Panc1 (cell line): ENCODE results near the gene PAQR9. TPM values are rescaled to one million over a fixed set of nuclear protein-coding genes. Genes with fewer than 3 reads are reported as not detected.

Experiments
- ATAC-seq: fragments of 200-7000 bp; cut with Tn5 transposase; 2 replicates; pipeline ENCODE4 v1.9.1; 2020; ENCODE audit warnings: mild to moderate bottlenecking, moderate library complexity
- BruUV-seq: library from RNA; stranded (reverse); fragments of 400-500 nt; replicated peaks from 2 replicates; lab custom pipeline; 2021; lab: Mats Ljungman, UMichigan
- CTCF ChIA-PET: fragments of 300-600 bp; sonication (Branson Sonifier 250); formaldehyde crosslinking; loops from one replicate; lab custom pipeline; 2022; ENCODE audit warnings: antibody characterized with exemption; lab: Charles Lee
- POLR2A ChIA-PET: fragments of 300-600 bp; sonication (Branson Sonifier 250); formaldehyde crosslinking; loops from one replicate; lab custom pipeline; 2022; ENCODE audit warnings: antibody characterized with exemption; lab: Charles Lee
- DNase-seq: peaks from one replicate; pipeline ENCODE4 v3.0.0-alpha.2; 2010; ENCODE audit warnings: low read depth, low spot score
- H3K27ac ChIP-seq: 2 replicates; pipeline ENCODE4 v1.5.1; 2011; ENCODE audit warnings: mild to moderate bottlenecking, low read length, inconsistent platforms
- H3K27me3 ChIP-seq: fragments of 200-500 bp; sonication (Bioruptor generic); 2 replicates; pipeline ENCODE4 v1.6.0; 2014; ENCODE audit warnings: low read length, inconsistent platforms; ENCODE audit not compliant: control insufficient read depth, insufficient read depth
- H3K36me3 ChIP-seq: fragments of 200-500 bp; sonication (Bioruptor generic); 2 replicates; pipeline ENCODE4 v1.5.1; 2014; ENCODE audit warnings: inconsistent platforms, mild to moderate bottlenecking, low read length, moderate library complexity; ENCODE audit not compliant: control insufficient read depth, insufficient read depth
- H3K4me1 ChIP-seq: 2 replicates; pipeline ENCODE4 v1.5.1; 2011; ENCODE audit warnings: inconsistent platforms, mild to moderate bottlenecking, low read length, moderate library complexity; ENCODE audit not compliant: control insufficient read depth, insufficient read depth
- H3K4me3 ChIP-seq, 2 experiments: 2 replicates each; pipeline ENCODE4 v1.5.1; 2011 to 2012; ENCODE audit warnings: low read depth in 2 of 2, low read length in 2 of 2, mild to moderate bottlenecking in 2 of 2, inconsistent platforms in 1 of 2, moderate library complexity in 1 of 2
- H3K9me3 ChIP-seq: fragments of 200-500 bp; sonication (Bioruptor generic); 2 replicates; pipeline ENCODE4 v1.5.1; 2014; ENCODE audit warnings: low read depth, mild to moderate bottlenecking, inconsistent platforms, low read length, moderate library complexity; ENCODE audit not compliant: control insufficient read depth, insufficient read depth
- POLR2AphosphoS5 ChIP-seq: IDR thresholded peaks from 2 replicates; pipeline ENCODE4 v1.6.1; 2012; ENCODE audit warnings: mild to moderate bottlenecking, low read depth, low read length, moderate library complexity
- SIN3A ChIP-seq: IDR thresholded peaks from 2 replicates; pipeline ENCODE4 v1.6.1; 2012; ENCODE audit warnings: low read depth, mild to moderate bottlenecking, low read length, moderate library complexity, borderline replicate concordance; ENCODE audit not compliant: insufficient read depth
- TCF7L2 ChIP-seq: IDR thresholded peaks from 2 replicates; pipeline ENCODE4 v1.6.1; 2011; ENCODE audit warnings: mild to moderate bottlenecking, low read depth, low read length, inconsistent platforms
- in situ Hi-C: cut with HindIII; loops from 2 replicates; pipeline ENCODE4 v1.10.0; 2016; ENCODE audit warnings: low sequenced_read_pairs, low pct_unique_long_range_greater_than_20kb
- intact Hi-C: fragments of 100-400 bp; cut with micrococcal nuclease; formaldehyde crosslinking; loops from one replicate; pipeline ENCODE4 v1.10.0; 2022; ENCODE audit not compliant: unreplicated experiment
- total RNA-seq: library from RNA; stranded (reverse); gene quantifications from one replicate; pipeline ENCODE4 v1.2.1, GENCODE V29; 2021; ENCODE audit not compliant: unreplicated experiment
- TF ChIP-seq, protein P1 (sequence below), 2 experiments: IDR thresholded peaks; 2 replicates each; pipeline ENCODE4 v1.6.1; 2011 to 2012; ENCODE audit warnings: low read depth in 2 of 2, control low read depth in 1 of 2, low read length in 1 of 2, mild to moderate bottlenecking in 1 of 2, moderate library complexity in 1 of 2; ENCODE audit not compliant: insufficient read depth in 1 of 2
- TF ChIP-seq, protein P2 (sequence below): fragments of 450-650 bp; IDR thresholded peaks from 2 replicates; pipeline ENCODE4 v1.5.1; 2017; ENCODE audit warnings: mild to moderate bottlenecking

The PAQR9 gene
- total RNA-seq, 1 experiment from 2014 or later, result 0.36 TPM

DNA sequence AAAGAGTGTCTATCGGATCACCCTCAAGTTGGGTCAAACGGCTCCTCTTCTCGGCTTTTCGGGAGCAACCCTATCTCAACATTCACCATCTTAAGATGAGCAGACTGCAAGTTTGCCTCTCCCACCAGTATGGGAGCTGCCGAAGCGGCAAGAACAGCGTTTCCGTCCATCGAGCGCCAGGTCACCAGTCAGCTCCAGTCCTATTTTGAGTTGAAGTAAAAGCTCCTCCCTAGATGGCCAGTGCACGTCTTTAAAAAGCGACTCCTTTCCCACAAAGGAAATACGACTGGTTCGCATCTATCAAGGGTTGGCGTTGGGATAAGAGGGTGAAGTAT lies 37.5 kb upstream of the PAQR9 start:
- Histone ChIP-seq H3K4me3 (peak overlapping the region; percentile 96 to 97), H3K9me3 (no peaks in the 10 kb centered on the region), H3K36me3 (peaks cover 7% of the 10 kb centered on the region; the same call in 1 of the 2 replicates), H3K27ac (peak overlapping the region; percentile 99), H3K4me1 (peaks cover 48% of the 10 kb centered on the region), H3K27me3 (no peaks in the 10 kb centered on the region)
- ChIA-PET CTCF (interaction anchor here (0.6 kb wide), 2 partner anchors 15 to 171 kb away, joined by 3 to 8 read pairs; no protein-coding TSS in a partner anchor), POLR2A (interaction anchor here (0.6 kb wide), 2 partner anchors 11 to 48 kb away, joined by 6 to 7 read pairs; no protein-coding TSS in a partner anchor)
- TF ChIP-seq POLR2AphosphoS5, result no peak
- TF ChIP-seq, protein P1, sequence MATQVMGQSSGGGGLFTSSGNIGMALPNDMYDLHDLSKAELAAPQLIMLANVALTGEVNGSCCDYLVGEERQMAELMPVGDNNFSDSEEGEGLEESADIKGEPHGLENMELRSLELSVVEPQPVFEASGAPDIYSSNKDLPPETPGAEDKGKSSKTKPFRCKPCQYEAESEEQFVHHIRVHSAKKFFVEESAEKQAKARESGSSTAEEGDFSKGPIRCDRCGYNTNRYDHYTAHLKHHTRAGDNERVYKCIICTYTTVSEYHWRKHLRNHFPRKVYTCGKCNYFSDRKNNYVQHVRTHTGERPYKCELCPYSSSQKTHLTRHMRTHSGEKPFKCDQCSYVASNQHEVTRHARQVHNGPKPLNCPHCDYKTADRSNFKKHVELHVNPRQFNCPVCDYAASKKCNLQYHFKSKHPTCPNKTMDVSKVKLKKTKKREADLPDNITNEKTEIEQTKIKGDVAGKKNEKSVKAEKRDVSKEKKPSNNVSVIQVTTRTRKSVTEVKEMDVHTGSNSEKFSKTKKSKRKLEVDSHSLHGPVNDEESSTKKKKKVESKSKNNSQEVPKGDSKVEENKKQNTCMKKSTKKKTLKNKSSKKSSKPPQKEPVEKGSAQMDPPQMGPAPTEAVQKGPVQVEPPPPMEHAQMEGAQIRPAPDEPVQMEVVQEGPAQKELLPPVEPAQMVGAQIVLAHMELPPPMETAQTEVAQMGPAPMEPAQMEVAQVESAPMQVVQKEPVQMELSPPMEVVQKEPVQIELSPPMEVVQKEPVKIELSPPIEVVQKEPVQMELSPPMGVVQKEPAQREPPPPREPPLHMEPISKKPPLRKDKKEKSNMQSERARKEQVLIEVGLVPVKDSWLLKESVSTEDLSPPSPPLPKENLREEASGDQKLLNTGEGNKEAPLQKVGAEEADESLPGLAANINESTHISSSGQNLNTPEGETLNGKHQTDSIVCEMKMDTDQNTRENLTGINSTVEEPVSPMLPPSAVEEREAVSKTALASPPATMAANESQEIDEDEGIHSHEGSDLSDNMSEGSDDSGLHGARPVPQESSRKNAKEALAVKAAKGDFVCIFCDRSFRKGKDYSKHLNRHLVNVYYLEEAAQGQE (IDR thresholded peaks at IDR 0.05; ENCODE audit: insufficient read depth in 1 of 2, low read depth in 2 of 2, low read length in 1 of 2), result no peak
- TF ChIP-seq, protein P2, sequence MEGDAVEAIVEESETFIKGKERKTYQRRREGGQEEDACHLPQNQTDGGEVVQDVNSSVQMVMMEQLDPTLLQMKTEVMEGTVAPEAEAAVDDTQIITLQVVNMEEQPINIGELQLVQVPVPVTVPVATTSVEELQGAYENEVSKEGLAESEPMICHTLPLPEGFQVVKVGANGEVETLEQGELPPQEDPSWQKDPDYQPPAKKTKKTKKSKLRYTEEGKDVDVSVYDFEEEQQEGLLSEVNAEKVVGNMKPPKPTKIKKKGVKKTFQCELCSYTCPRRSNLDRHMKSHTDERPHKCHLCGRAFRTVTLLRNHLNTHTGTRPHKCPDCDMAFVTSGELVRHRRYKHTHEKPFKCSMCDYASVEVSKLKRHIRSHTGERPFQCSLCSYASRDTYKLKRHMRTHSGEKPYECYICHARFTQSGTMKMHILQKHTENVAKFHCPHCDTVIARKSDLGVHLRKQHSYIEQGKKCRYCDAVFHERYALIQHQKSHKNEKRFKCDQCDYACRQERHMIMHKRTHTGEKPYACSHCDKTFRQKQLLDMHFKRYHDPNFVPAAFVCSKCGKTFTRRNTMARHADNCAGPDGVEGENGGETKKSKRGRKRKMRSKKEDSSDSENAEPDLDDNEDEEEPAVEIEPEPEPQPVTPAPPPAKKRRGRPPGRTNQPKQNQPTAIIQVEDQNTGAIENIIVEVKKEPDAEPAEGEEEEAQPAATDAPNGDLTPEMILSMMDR, result no peak
- TF ChIP-seq SIN3A, result no peak
- no peak for TF ChIP-seq TCF7L2
- ATAC-seq, result no peak; the same call in 1 of the 2 replicates
- BruUV-seq, result TSS peak; percentile 99
- DNase-seq, result no peak
- in situ Hi-C loops (no loop called here), intact Hi-C loops (no loop called here)

DNA sequence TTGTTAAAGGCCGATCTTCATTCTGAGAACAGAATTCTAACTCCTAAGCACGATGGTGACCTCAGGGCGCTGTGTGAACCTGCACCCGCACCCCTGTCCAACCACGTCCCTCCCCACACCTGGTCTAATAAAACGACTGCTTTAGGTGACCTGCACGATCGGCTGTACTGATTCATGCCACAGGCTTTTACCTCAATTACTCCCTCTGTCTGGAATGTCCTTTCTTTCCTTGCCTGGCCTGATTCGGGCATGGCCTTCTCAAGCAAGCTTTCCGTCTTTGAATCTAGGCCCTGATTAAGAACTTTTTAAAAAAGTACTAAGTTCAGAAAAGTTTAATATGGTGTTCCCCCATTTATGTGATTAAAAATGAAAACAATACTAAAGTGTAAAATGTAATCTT lies 37.1 kb upstream of the PAQR9 start:
- Histone ChIP-seq H3K36me3 (peaks cover 7% of the 10 kb centered on the region; the same call in 1 of the 2 replicates), H3K27me3 (no peaks in the 10 kb centered on the region), H3K27ac (peak overlapping the region; percentile 99), H3K9me3 (no peaks in the 10 kb centered on the region), H3K4me1 (peaks cover 47% of the 10 kb centered on the region), H3K4me3 (peak overlapping the region; percentile 96 to 97)
- CTCF ChIA-PET, result interaction anchor here (0.6 kb wide), 2 partner anchors 14 to 171 kb away, joined by 3 to 8 read pairs; no protein-coding TSS in a partner anchor
- ATAC-seq (no peak), DNase-seq (no peak)
- no TSS peak for BruUV-seq
- peak; percentile 61; the same call in 1 of the 2 replicates for TF ChIP-seq SIN3A
- TF ChIP-seq, protein P2, result no peak
- intact Hi-C loops (no loop called here), in situ Hi-C loops (no loop called here)
- POLR2A ChIA-PET, result interaction anchor here (0.6 kb wide), 2 partner anchors 11 to 47 kb away, joined by 6 to 7 read pairs; no protein-coding TSS in a partner anchor
